HepG2 (cell line): Measurements from ENCODE around the gene CNTN2. TPM values are rescaled to one million over a fixed set of nuclear protein-coding genes. Genes with fewer than 3 reads are reported as not detected.

Experiments used
- ATAC-seq: fragments of 200-7000 bp; cut with Tn5 transposase; 3 replicates; pipeline ENCODE4 v1.9.1; 2020; ENCODE audit warnings: mild to moderate bottlenecking, moderate library complexity
- BruUV-seq: library from RNA; stranded (reverse); fragments of 400-500 nt; replicated peaks from 2 replicates; lab custom pipeline; 2021; lab: Mats Ljungman, UMichigan
- CTCF ChIA-PET: fragments of 300-600 bp; formaldehyde crosslinking; extraction: SDS; loops from one replicate; lab custom pipeline; 2021; ENCODE audit warnings: low total read pairs, inconsistent platforms, low intra/inter-chr PET ratio; lab: Yijun Ruan, JAX
- POLR2A ChIA-PET: fragments of 350-600 bp; sonication (Branson Sonifier 250); formaldehyde crosslinking; loops from one replicate; lab custom pipeline; 2020; ENCODE audit warnings: antibody characterized with exemption, inconsistent platforms; lab: Yijun Ruan, JAX
- DNase-seq: peaks from one replicate; pipeline ENCODE4 v3.0.0-alpha.2; 2015; ENCODE audit warnings: low spot score
- FAIRE-seq: peaks from 3 replicates; lab custom pipeline; 2011; peaks lifted over from hg19 to GRCh38; lab: Jason Lieb, UNC
- H2AFZ ChIP-seq: one replicate; pipeline ENCODE4 v1.6.1; 2011; ENCODE audit warnings: low read length, inconsistent platforms
- H3K27ac ChIP-seq: fragments of 300-600 bp; 3 replicates; pipeline ENCODE4 v1.8.0; 2011; ENCODE audit warnings: mixed run types, mild to moderate bottlenecking, mixed read lengths, low read length, inconsistent platforms; ENCODE audit not compliant: insufficient read depth; ENCODE audit errors: extremely low read length
- H3K27me3 ChIP-seq, 2 experiments: fragments of 200-600 bp in 1 of 2; 2 replicates in 1 of 2; 3 replicates in 1 of 2; pipeline versions ENCODE4 v1.6.0 to v1.8.0; 2011; ENCODE audit warnings: low read length in 2 of 2, mild to moderate bottlenecking in 2 of 2, moderate library complexity in 2 of 2, inconsistent platforms in 1 of 2; ENCODE audit not compliant: insufficient read depth in 2 of 2, control insufficient read depth in 1 of 2
- H3K36me3 ChIP-seq, 2 experiments: fragments of 200-600 bp in 1 of 2; replicated peaks in 1 of 2; 2 replicates in 1 of 2; 3 replicates in 1 of 2; pipeline versions ENCODE4 v1.5.1 to v1.8.0; 2011; ENCODE audit warnings: low read length in 2 of 2, inconsistent platforms in 1 of 2; ENCODE audit not compliant: insufficient read depth in 2 of 2, control insufficient read depth in 1 of 2
- H3K4me1 ChIP-seq: 2 replicates; pipeline ENCODE4 v1.5.1; 2012; ENCODE audit warnings: low read length, inconsistent platforms; ENCODE audit not compliant: insufficient read depth
- H3K4me2 ChIP-seq: 2 replicates; pipeline ENCODE4 v1.6.0; 2011; ENCODE audit warnings: low read depth, low read length, inconsistent platforms
- H3K4me3 ChIP-seq, 3 experiments: fragments of 200-600 bp in 1 of 3; sonication (generic), shearing (Covaris generic) in 1 of 3; replicated peaks in 1 of 3; 2 replicates each; pipeline ENCODE4 v1.5.1; 2011 to 2016; ENCODE audit warnings: low read length in 3 of 3, inconsistent platforms in 2 of 3, low read depth in 2 of 3, mild to moderate bottlenecking in 2 of 3, control low read depth in 1 of 3, mixed read lengths in 1 of 3; ENCODE audit not compliant: insufficient read depth in 1 of 3
- H3K79me2 ChIP-seq: one replicate; pipeline ENCODE4 v1.6.1; 2011; ENCODE audit warnings: low read length, inconsistent platforms; ENCODE audit not compliant: insufficient read depth
- H3K9ac ChIP-seq: 2 replicates; pipeline ENCODE4 v1.6.0; 2011; ENCODE audit warnings: mild to moderate bottlenecking, low read depth, low read length, inconsistent platforms; ENCODE audit not compliant: insufficient read depth
- H3K9me3 ChIP-seq: 2 replicates; pipeline ENCODE4 v1.5.1; 2012; ENCODE audit warnings: mild to moderate bottlenecking, low read length
- H4K20me1 ChIP-seq: 2 replicates; pipeline ENCODE4 v1.6.0; 2011; ENCODE audit warnings: inconsistent platforms, mild to moderate bottlenecking, low read length, moderate library complexity; ENCODE audit not compliant: insufficient read depth
- FIP1L1 ChIP-seq: fragments of 200-400 bp; formaldehyde crosslinking; IDR thresholded peaks from 2 replicates; pipeline ENCODE4 v1.6.1; 2018; ENCODE audit warnings: low read depth, mild to moderate bottlenecking, low read length, moderate library complexity, borderline replicate concordance; ENCODE audit not compliant: insufficient read depth
- FOSL1 ChIP-seq: sonication (generic); formaldehyde crosslinking; IDR thresholded peaks from 2 replicates; pipeline ENCODE4 v1.9.0; 2021; ENCODE audit warnings: missing genetic modification reagents, borderline replicate concordance
- FOXC1 ChIP-seq: sonication (generic); formaldehyde crosslinking; IDR thresholded peaks from 2 replicates; pipeline ENCODE4 v1.8.0; 2022; ENCODE audit warnings: mild to moderate bottlenecking, missing genetic modification reagents, borderline replicate concordance
- FOXO4 ChIP-seq: sonication (generic); formaldehyde crosslinking; conservative IDR thresholded peaks from 2 replicates; pipeline ENCODE4 v1.8.1; 2023; ENCODE audit warnings: missing genetic modification reagents
- GABPA ChIP-seq, 2 experiments: IDR thresholded peaks; 2 replicates each; pipeline ENCODE4 v1.6.1; 2011 to 2016; ENCODE audit warnings: low read depth in 2 of 2, low read length in 1 of 2, missing biosample characterization in 1 of 2, missing genetic modification characterization in 1 of 2
- JUNB ChIP-seq: sonication (generic); formaldehyde crosslinking; IDR thresholded peaks from 2 replicates; pipeline ENCODE4 v1.8.0; 2022; ENCODE audit warnings: missing genetic modification reagents, mild to moderate bottlenecking, borderline replicate concordance
- NBN ChIP-seq: fragments of 450-650 bp; conservative IDR thresholded peaks from 2 replicates; pipeline ENCODE4 v1.6.1; 2017
- PBX3 ChIP-seq: sonication (generic); formaldehyde crosslinking; IDR thresholded peaks from 2 replicates; pipeline ENCODE4 v1.8.1; 2023; ENCODE audit warnings: missing genetic modification reagents, inconsistent platforms, borderline replicate concordance
- SCMH1 ChIP-seq: sonication (generic); formaldehyde crosslinking; IDR thresholded peaks from 2 replicates; pipeline ENCODE4 v1.9.0; 2021; ENCODE audit warnings: missing genetic modification reagents, mild to moderate bottlenecking, borderline replicate concordance
- SMAD9 ChIP-seq: sonication (generic); formaldehyde crosslinking; IDR thresholded peaks from 2 replicates; pipeline ENCODE4 v1.5.1; 2020; ENCODE audit warnings: mild to moderate bottlenecking, missing genetic modification reagents
- TCF12 ChIP-seq, 2 experiments: fragments of 450-650 bp in 1 of 2; sonication (generic) in 1 of 2; formaldehyde crosslinking in 1 of 2; IDR thresholded peaks; 2 replicates each; pipeline versions ENCODE4 v1.6.1 to v1.8.0; 2017 to 2022; ENCODE audit warnings: antibody characterized with exemption in 1 of 2, mild to moderate bottlenecking in 1 of 2, missing genetic modification reagents in 1 of 2, moderate library complexity in 1 of 2
- ZFY ChIP-seq: sonication (generic); formaldehyde crosslinking; IDR thresholded peaks from 2 replicates; pipeline ENCODE4 v1.4.0; 2020; ENCODE audit warnings: missing genetic modification reagents
- ZNF205 ChIP-seq: IDR thresholded peaks from 2 replicates; pipeline ENCODE4 v1.6.1; 2018; ENCODE audit warnings: missing biosample characterization, missing genetic modification reagents
- ZNF230 ChIP-seq: sonication (generic); formaldehyde crosslinking; IDR thresholded peaks from 2 replicates; pipeline ENCODE4 v1.4.0; 2020; ENCODE audit warnings: mild to moderate bottlenecking, missing genetic modification reagents
- ZNF563 ChIP-seq: sonication (generic); formaldehyde crosslinking; IDR thresholded peaks from 2 replicates; pipeline ENCODE4 v1.8.0; 2022; ENCODE audit warnings: mild to moderate bottlenecking, moderate library complexity, missing genetic modification reagents
- ZNF597 ChIP-seq: sonication (generic); formaldehyde crosslinking; IDR thresholded peaks from 2 replicates; pipeline ENCODE4 v1.5.0; 2020; ENCODE audit warnings: missing genetic modification reagents
- ZNF614 ChIP-seq: IDR thresholded peaks from 2 replicates; pipeline ENCODE4 v1.6.1; 2018; ENCODE audit warnings: missing biosample characterization, missing genetic modification reagents, inconsistent platforms, borderline replicate concordance
- ZNF775 ChIP-seq: sonication (generic); formaldehyde crosslinking; IDR thresholded peaks from 2 replicates; pipeline ENCODE4 v1.4.0; 2020; ENCODE audit warnings: missing genetic modification reagents, mild to moderate bottlenecking, moderate library complexity, borderline replicate concordance
- ZSCAN21 ChIP-seq: sonication (generic); formaldehyde crosslinking; IDR thresholded peaks from 2 replicates; pipeline ENCODE4 v1.8.0; 2022; ENCODE audit warnings: mild to moderate bottlenecking, missing genetic modification reagents, moderate library complexity, borderline replicate concordance
- WGBS: methylation state at CpG from one replicate; pipeline ENCODE4 v1.1.6; 2017; ENCODE audit warnings: low lambda C conversion rate; 5-methylcytosine and 5-hydroxymethylcytosine counted together
- in situ Hi-C: cut with HindIII; loops from 2 replicates; pipeline ENCODE4 v1.10.0; 2017; ENCODE audit warnings: low pct_unique_long_range_greater_than_20kb; ENCODE audit not compliant: extremely low pct_ligation_motif_present
- intact Hi-C: fragments of 100-400 bp; cut with micrococcal nuclease; formaldehyde crosslinking; loops from one replicate; pipeline ENCODE4 v1.10.0; 2022; ENCODE audit not compliant: unreplicated experiment
- polyA plus RNA-seq, 8 experiments: library from polyadenylated mRNA; depleted of rRNA in 3 of 8; stranded (reverse) in 7 of 8; unstranded in 1 of 8; fragments of >200 nt; fragmentation: Illumina TruSeq in 4 of 8; extraction: Trizol in 4 of 8; gene quantifications; 2 replicates each; pipeline versions ENCODE4 v1.2.1 to v1.2.3, GENCODE V29; 2011 to 2016; ENCODE audit warnings: low read depth in 4 of 8, missing spikeins in 1 of 8, mixed read lengths in 1 of 8; ENCODE audit not compliant: insufficient read depth in 1 of 8
- total RNA-seq, 5 experiments: library from RNA; depleted of rRNA; stranded (reverse); fragments of >200 nt; fragmentation: Illumina TruSeq; extraction: Trizol; gene quantifications; 2 replicates each; pipeline ENCODE4 v1.2.3, GENCODE V29; 2016; ENCODE audit warnings: low read depth in 1 of 5

Gene CNTN2
- total and polyA plus RNA-seq, 2 of the 13 experiments (the other 11 are each of a cell fraction or from before 2014, with no cell fraction given): not detected

- ChIA-PET CTCF (interaction anchor here (0.7 kb wide), 1 partner anchor 70 kb away, joined by 3 read pairs; no protein-coding TSS in a partner anchor), POLR2A (no interaction called here)
- no peaks in the 10 kb centered on the region for H3K36me3 ChIP-seq
- H3K9ac ChIP-seq: no peak overlapping the region
- ATAC-seq (no peak), DNase-seq (no peak), FAIRE-seq (no peak)
- TF ChIP-seq ZNF230 (CRISPR knock-in tag) (no peak), SMAD9 (CRISPR knock-in tag) (no peak), FIP1L1 (no peak), GABPA (IDR thresholded peaks at IDR 0.05; ENCODE audit: low read depth, low read length) (no peak), GABPA (CRISPR knock-in tag; IDR thresholded peaks at IDR 0.05; ENCODE audit: low read depth) (no peak), ZNF563 (CRISPR knock-in tag) (no peak), ZNF614 (no peak), ZNF775 (CRISPR knock-in tag) (no peak), ZSCAN21 (CRISPR knock-in tag) (no peak), JUNB (CRISPR knock-in tag) (no peak), ZFY (no peak), SCMH1 (CRISPR knock-in tag) (no peak), FOXO4 (CRISPR knock-in tag) (no peak), PBX3 (no peak), FOSL1 (CRISPR knock-in tag) (no peak), NBN (no peak), FOXC1 (CRISPR knock-in tag) (no peak), ZNF597 (CRISPR knock-in tag) (no peak), TCF12 (IDR thresholded peaks at IDR 0.05) (no peak), TCF12 (CRISPR knock-in tag; IDR thresholded peaks at IDR 0.05) (no peak), ZNF205 (CRISPR knock-in tag) (no peak)
- intact Hi-C loops: no loop called here
- H3K4me2 ChIP-seq: no peak overlapping the region
- H3K79me2 ChIP-seq: no peaks in the 10 kb centered on the region
- BruUV-seq: no TSS peak
- peaks cover 3 to 48% of the 10 kb centered on the region in 2 experiments; a peak in 3 of 5 replicates for H3K27me3 ChIP-seq
- no peak overlapping the region for H2AFZ ChIP-seq
- no peak overlapping the region for H3K27ac ChIP-seq
- H4K20me1 ChIP-seq: no peaks in the 10 kb centered on the region
- in situ Hi-C loops: no loop called here
- no peaks in the 10 kb centered on the region for H3K9me3 ChIP-seq
- H3K4me3 ChIP-seq: no peak overlapping the region
- 45% methylated on average over 11 of the region's 12 CpGs for whole genome bisulfite sequencing
- no peaks in the 10 kb centered on the region for H3K4me1 ChIP-seq
Measured at GRCh38 chr1:205058853-205059252, 15.8 kb downstream of the CNTN2 start.
